HepG2 (cell line): ENCODE results near the gene MAP3K2. TPM values are rescaled to one million over a fixed set of nuclear protein-coding genes. Genes with fewer than 3 reads are reported as not detected.
A peak's percentile ranks its signal among the peaks of the same experiment; 100 is the strongest.

ENCODE experiments used
- CENPBD1 ChIP-seq: sonication (generic); formaldehyde crosslinking; IDR thresholded peaks from 2 replicates; pipeline ENCODE4 v1.8.0; 2022; ENCODE audit warnings: missing genetic modification reagents, low read depth, mild to moderate bottlenecking, borderline replicate concordance
- HDAC1 ChIP-seq: sonication (generic); formaldehyde crosslinking; IDR thresholded peaks from 2 replicates; pipeline ENCODE4 v1.5.1; 2020; ENCODE audit warnings: mild to moderate bottlenecking, missing genetic modification reagents
- JDP2 ChIP-seq: sonication (generic); formaldehyde crosslinking; IDR thresholded peaks from 2 replicates; pipeline ENCODE4 v1.8.1; 2022; ENCODE audit warnings: missing genetic modification reagents, borderline replicate concordance
- KAT7 ChIP-seq: IDR thresholded peaks from 2 replicates; pipeline ENCODE4 v1.6.1; 2018; ENCODE audit warnings: borderline replicate concordance, missing compliant biosample characterization
- RARA ChIP-seq: IDR thresholded peaks from 2 replicates; pipeline ENCODE4 v1.6.1; 2016; ENCODE audit warnings: missing genetic modification reagents, missing compliant biosample characterization
- SMARCC2 ChIP-seq: fragments of 450-650 bp; IDR thresholded peaks from 2 replicates; pipeline ENCODE4 v1.6.1; 2017; ENCODE audit warnings: antibody characterized with exemption, mild to moderate bottlenecking
- SRF ChIP-seq: IDR thresholded peaks from 2 replicates; pipeline ENCODE4 v1.6.1; 2011; ENCODE audit warnings: mild to moderate bottlenecking, low read depth, low read length, moderate library complexity
- SRSF1 ChIP-seq: fragments of 200-400 bp; formaldehyde crosslinking; optimal IDR thresholded peaks from 2 replicates; pipeline ENCODE3; 2017; ENCODE audit warnings: mild to moderate bottlenecking, low read depth, low read length, moderate library complexity
- ZKSCAN1 ChIP-seq: fragments of 150-350 bp; IDR thresholded peaks from 2 replicates; pipeline ENCODE4 v1.6.1; 2014; ENCODE audit warnings: low read length
- ZNF337 ChIP-seq: sonication (generic); formaldehyde crosslinking; IDR thresholded peaks from 2 replicates; pipeline ENCODE4 v1.5.1; 2020; ENCODE audit warnings: missing genetic modification reagents, low read depth, mild to moderate bottlenecking, borderline replicate concordance
- ZNF414 ChIP-seq: sonication (generic); formaldehyde crosslinking; IDR thresholded peaks from 2 replicates; pipeline ENCODE4 v1.5.0; 2020; ENCODE audit warnings: missing genetic modification reagents
- ZNF609 ChIP-seq: sonication (generic); formaldehyde crosslinking; IDR thresholded peaks from 2 replicates; pipeline ENCODE4 v1.4.0; 2020; ENCODE audit warnings: mild to moderate bottlenecking, missing genetic modification reagents, borderline replicate concordance
- ZNF691 ChIP-seq: sonication (generic); formaldehyde crosslinking; IDR thresholded peaks from 2 replicates; pipeline ENCODE4 v1.4.0; 2020; ENCODE audit warnings: missing genetic modification reagents, low read depth, mild to moderate bottlenecking, borderline replicate concordance
- ZNF7 ChIP-seq: IDR thresholded peaks from 2 replicates; pipeline ENCODE4 v1.6.1; 2016; ENCODE audit warnings: missing biosample characterization, missing genetic modification reagents
- ZNF709 ChIP-seq: sonication (generic); formaldehyde crosslinking; IDR thresholded peaks from 2 replicates; pipeline ENCODE4 v1.5.0; 2020; ENCODE audit warnings: mild to moderate bottlenecking, missing genetic modification reagents
- ZNF710 ChIP-seq: sonication (generic); formaldehyde crosslinking; IDR thresholded peaks from 2 replicates; pipeline ENCODE4 v1.5.0; 2020; ENCODE audit warnings: mild to moderate bottlenecking, missing genetic modification reagents, borderline replicate concordance
- ZNF75D ChIP-seq: sonication (generic); formaldehyde crosslinking; IDR thresholded peaks from 2 replicates; pipeline ENCODE4 v1.8.1; 2023; ENCODE audit warnings: missing genetic modification reagents, mild to moderate bottlenecking, borderline replicate concordance
- ZUFSP ChIP-seq: sonication (generic); formaldehyde crosslinking; IDR thresholded peaks from 2 replicates; pipeline ENCODE4 v1.9.0; 2021; ENCODE audit warnings: missing genetic modification reagents, mild to moderate bottlenecking, borderline replicate concordance
- polyA plus RNA-seq, 8 experiments: library from polyadenylated mRNA; depleted of rRNA in 3 of 8; stranded (reverse) in 7 of 8; unstranded in 1 of 8; fragments of >200 nt; fragmentation: Illumina TruSeq in 4 of 8; extraction: Trizol in 4 of 8; gene quantifications; 2 replicates each; pipeline versions ENCODE4 v1.2.1 to v1.2.3, GENCODE V29; 2011 to 2016; ENCODE audit warnings: low read depth in 4 of 8, missing spikeins in 1 of 8, mixed read lengths in 1 of 8; ENCODE audit not compliant: insufficient read depth in 1 of 8
- total RNA-seq, 5 experiments: library from RNA; depleted of rRNA; stranded (reverse); fragments of >200 nt; fragmentation: Illumina TruSeq; extraction: Trizol; gene quantifications; 2 replicates each; pipeline ENCODE4 v1.2.3, GENCODE V29; 2016; ENCODE audit warnings: low read depth in 1 of 5

MAP3K2 gene
- total and polyA plus RNA-seq, 2 of the 13 experiments (the other 11 are each of a cell fraction or from before 2014, with no cell fraction given) = 12.2 to 37.2 TPM

GRCh38 chr2:127413782-127414637 is 26.2 kb upstream of the MAP3K2 start (continued):
- TF ChIP-seq ZNF609 (CRISPR knock-in tag) (no peak), ZKSCAN1 (no peak), KAT7 (CRISPR knock-in tag) (0 out of 2 replicates have a peak, but pooled peaks have one; percentile 52), ZNF7 (CRISPR knock-in tag) (peak; percentile 96), JDP2 (CRISPR knock-in tag) (no peak), ZNF75D (CRISPR knock-in tag) (no peak), SRF (no peak), ZUFSP (CRISPR knock-in tag) (no peak), ZNF691 (CRISPR knock-in tag) (no peak), ZNF710 (no peak), HDAC1 (CRISPR knock-in tag) (no peak), ZNF709 (CRISPR knock-in tag) (no peak), RARA (CRISPR knock-in tag) (peak; percentile 74), SRSF1 (no peak), ZNF337 (CRISPR knock-in tag) (no peak), ZNF414 (CRISPR knock-in tag) (peak; percentile 65; the same call in 1 of the 2 replicates), CENPBD1 (CRISPR knock-in tag) (no peak), SMARCC2 (0 out of 2 replicates have a peak, but pooled peaks have one; percentile 47)
